T47D (cell line): ENCODE measurements around the gene FOXP2.
"Not testable (repeated sequence)": the region's sequence is repeated elsewhere in the genome, so short reads cannot be mapped to it uniquely, and the experiment has no call there.

Source experiments
- DNase-seq, 2 experiments: peaks; one replicate each; pipeline versions ENCODE4 v3.0.0 to v3.0.0-alpha.2; 2011 to 2012; ENCODE audit warnings: low read depth in 1 of 2, low spot score in 1 of 2
- JUND ChIP-seq: IDR thresholded peaks from 2 replicates; pipeline ENCODE4 v1.6.1; 2012; ENCODE audit warnings: low read depth
- in situ Hi-C: cut with HindIII; loops from 2 replicates; pipeline ENCODE4 v1.10.0; 2016; ENCODE audit warnings: low sequenced_read_pairs, low pct_unique_long_range_greater_than_20kb

FOXP2 gene

GRCh38 chr7:114431189-114431588, 16.6 kb downstream of the FOXP2 start:
- no peak for DNase-seq
- in situ Hi-C loops, result no loop called here
- no peak for TF ChIP-seq JUND

- DNase-seq, result no peak
- TF ChIP-seq JUND, result no peak
These were observed 17.4 kb downstream of the FOXP2 start for GRCh38 chr7:114432061-114432460.

GRCh38 chr7:114432703-114433102, 18.1 kb downstream of the FOXP2 start:
- in situ Hi-C loops, result no loop called here
- DNase-seq, result no peak
- no peak for TF ChIP-seq JUND

More at GRCh38 chr7:114432061-114432460, 17.4 kb downstream of the FOXP2 start:
- in situ Hi-C loops, result no loop called here

- in situ Hi-C loops, result no loop called here
- no peak for DNase-seq
- no peak for TF ChIP-seq JUND
These were observed 25.0 kb downstream of the FOXP2 start for GRCh38 chr7:114439581-114439980.

GRCh38 chr7:114440927-114441326, 26.3 kb downstream of the FOXP2 start:
- DNase-seq, in situ Hi-C loops: not testable (repeated sequence)

GRCh38 chr7:114444196-114444595, 29.6 kb downstream of the FOXP2 start:
- in situ Hi-C loops, result no loop called here
- TF ChIP-seq JUND, result no peak
- DNase-seq, result no peak

GRCh38 chr7:114450431-114450830, 35.8 kb downstream of the FOXP2 start:
- no peak for TF ChIP-seq JUND
- in situ Hi-C loops, result no loop called here
- no peak for DNase-seq

- in situ Hi-C loops, result no loop called here
- TF ChIP-seq JUND, result no peak
- DNase-seq, result no peak
These were observed 45.0 kb downstream of the FOXP2 start for GRCh38 chr7:114459574-114459973.

GRCh38 chr7:114460021-114460420, 45.4 kb downstream of the FOXP2 start:
- TF ChIP-seq JUND, result no peak
- in situ Hi-C loops, result no loop called here

GRCh38 chr7:114466917-114467316, 52.3 kb downstream of the FOXP2 start:
- TF ChIP-seq JUND, result no peak
- in situ Hi-C loops, result no loop called here
- no peak for DNase-seq

More at GRCh38 chr7:114460021-114460420, 45.4 kb downstream of the FOXP2 start:
- no peak for DNase-seq

GRCh38 chr7:114468844-114469243, 54.2 kb downstream of the FOXP2 start:
- TF ChIP-seq JUND, result no peak
- DNase-seq, result no peak
- in situ Hi-C loops, result no loop called here

GRCh38 chr7:114472896-114473512, 58.4 kb downstream of the FOXP2 start:
- DNase-seq, result no peak
- in situ Hi-C loops, result no loop called here
- no peak for TF ChIP-seq JUND

- no peak for TF ChIP-seq JUND
- in situ Hi-C loops, result no loop called here
- DNase-seq, result no peak
These were observed 63.8 kb downstream of the FOXP2 start for GRCh38 chr7:114478384-114478783.

- TF ChIP-seq JUND, result no peak
- in situ Hi-C loops, result no loop called here
- no peak for DNase-seq
These were observed 67.4 kb downstream of the FOXP2 start for GRCh38 chr7:114481999-114482398.
